Right atrium auricular region (tissue), 2 donors: ENCODE results near the gene DUSP5. TPM values are rescaled to one million over a fixed set of nuclear protein-coding genes. Genes with fewer than 3 reads are reported as not detected.

Experiments
- DNase-seq: peaks from one replicate; pipeline ENCODE4 v3.0.0-alpha.2; 2019; ENCODE audit warnings: low spot score
- H3K27ac ChIP-seq, 2 donors: fragments of 200-600 bp; sonication (generic); 1 replicate in 1 of 2; 2 replicates in 1 of 2; pipeline ENCODE4 v1.5.1; 2016 to 2019
- H3K27me3 ChIP-seq, 2 donors: fragments of 200-600 bp; sonication (generic); one replicate each; pipeline versions ENCODE4 v1.5.1 to v1.6.0; 2017 to 2019
- H3K36me3 ChIP-seq: fragments of 200-600 bp; sonication (generic); one replicate; pipeline ENCODE4 v1.5.1; 2016
- H3K4me1 ChIP-seq, 2 donors: fragments of 200-600 bp; sonication (generic); one replicate each; pipeline versions ENCODE4 v1.5.1 to v1.6.0; 2017 to 2019
- H3K4me3 ChIP-seq, 2 donors: fragments of 200-600 bp; sonication (generic); 1 replicate in 1 of 2; 2 replicates in 1 of 2; pipeline ENCODE4 v1.5.1; 2017 to 2019; ENCODE audit warnings: mild to moderate bottlenecking in 1 of 2, moderate library complexity in 1 of 2
- H3K9me3 ChIP-seq, 2 donors: fragments of 200-600 bp; sonication (generic); one replicate each; pipeline ENCODE4 v1.5.1; 2019
- CTCF ChIP-seq, 2 donors: fragments of 200-600 bp; sonication (generic); IDR thresholded peaks; one replicate each; pipeline ENCODE4 v1.5.1; 2019; ENCODE audit warnings: antibody characterized with exemption in 2 of 2
- total RNA-seq, 2 donors: library from RNA; depleted of rRNA; stranded (reverse); fragments of >200 nt; gene quantifications; one replicate each; pipeline ENCODE4 v1.1.0, GENCODE V29; 2016

The DUSP5 gene
- total RNA-seq, 2 donors from 2014 or later: 17.8 to 28.4 TPM

DNA sequence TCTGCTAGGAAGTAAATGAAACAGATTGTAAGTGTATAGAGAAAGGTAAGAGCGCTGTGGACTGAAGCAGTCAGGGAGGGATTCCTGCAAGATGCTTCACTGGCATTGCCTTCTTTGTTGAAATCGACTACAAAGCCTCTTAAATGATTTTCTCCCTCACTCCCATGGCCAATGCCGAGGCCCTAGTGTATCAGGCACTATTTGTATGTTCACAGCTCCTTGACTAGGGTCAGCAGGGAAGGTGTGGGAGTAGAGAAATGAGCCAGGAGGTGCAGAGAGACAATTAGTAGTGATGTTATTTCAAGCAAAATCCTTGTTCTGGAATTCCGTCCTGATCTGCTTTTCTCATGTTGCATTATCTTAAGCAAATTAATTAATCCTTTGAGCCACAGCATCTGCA, 22.9 kb upstream of the DUSP5 start:
- no peak for DNase-seq
- Histone ChIP-seq H3K27me3 (no peaks in the 10 kb centered on the region), H3K4me1 (no peaks in the 10 kb centered on the region), H3K36me3 (no peaks in the 10 kb centered on the region), H3K27ac (no peak overlapping the region), H3K9me3 (no peaks in the 10 kb centered on the region), H3K4me3 (no peak overlapping the region)
- TF ChIP-seq CTCF (IDR thresholded peaks at IDR 0.05): no peak

DNA sequence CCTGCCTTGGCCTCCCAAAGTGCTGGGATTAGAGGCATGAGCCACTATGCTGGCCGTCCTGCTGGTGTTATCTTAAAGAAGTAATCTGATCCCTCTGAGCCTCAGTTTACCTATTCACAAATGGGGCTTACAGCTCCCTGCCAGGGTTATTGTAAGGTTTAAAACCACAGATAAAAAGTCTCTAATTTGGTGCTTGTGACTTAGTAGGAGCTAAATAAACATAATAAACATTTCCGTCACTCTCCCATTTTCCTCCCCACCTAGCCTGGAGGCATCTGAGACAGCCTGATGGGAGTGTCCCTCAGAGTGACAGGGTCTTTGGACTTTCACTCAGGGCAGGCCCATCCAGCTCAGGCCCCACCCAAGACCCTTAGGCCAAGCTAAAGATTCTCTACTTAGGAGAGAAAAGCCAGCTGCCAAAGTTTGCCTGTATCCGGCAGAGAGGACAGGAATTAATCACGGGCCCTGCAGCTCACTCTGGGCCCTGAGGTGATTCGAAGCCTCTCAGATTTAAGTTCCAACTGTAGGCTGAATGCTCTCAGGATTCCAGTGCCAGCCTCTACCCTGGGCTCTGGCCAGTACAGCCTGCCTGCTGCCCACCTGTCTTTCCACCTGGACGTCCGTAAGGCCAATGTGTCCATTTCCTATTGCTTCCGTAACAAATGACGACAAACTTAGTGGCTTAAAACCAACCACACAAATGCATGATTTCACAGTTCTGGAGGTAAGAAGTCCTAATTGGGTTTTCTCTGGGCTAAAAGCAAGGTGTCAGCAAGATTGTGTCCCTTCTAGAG, 21.8 kb upstream of the DUSP5 start:
- no peak for TF ChIP-seq CTCF (IDR thresholded peaks at IDR 0.05)
- H3K9me3 ChIP-seq: no peaks in the 10 kb centered on the region
- no peaks in the 10 kb centered on the region for H3K27me3 ChIP-seq

DNA sequence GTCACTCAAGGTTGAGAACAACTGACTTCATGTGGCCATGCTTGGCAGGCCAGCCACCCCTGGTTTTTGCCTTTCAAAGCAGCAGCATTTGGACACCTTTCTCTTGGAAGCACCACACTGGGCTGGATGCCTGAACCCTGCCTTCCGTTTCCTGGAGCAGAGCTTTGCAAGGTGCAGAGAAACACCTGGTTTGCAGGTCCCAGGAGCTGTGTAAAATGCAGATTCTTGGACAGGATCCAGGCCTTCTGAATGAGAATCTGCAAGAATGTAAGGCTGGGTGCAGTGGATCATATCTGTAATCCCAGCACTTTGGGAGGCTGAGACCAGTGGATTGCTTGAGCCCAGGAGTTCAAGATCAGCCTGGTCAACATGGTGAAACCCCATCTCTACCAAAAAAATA, 18.0 kb upstream of the DUSP5 start:
- H3K4me1 ChIP-seq: no peaks in the 10 kb centered on the region
- no peak for DNase-seq
- no peaks in the 10 kb centered on the region for H3K9me3 ChIP-seq
- no peaks in the 10 kb centered on the region for H3K27me3 ChIP-seq
- H3K36me3 ChIP-seq: no peaks in the 10 kb centered on the region
- H3K27ac ChIP-seq: no peak overlapping the region
- no peak overlapping the region for H3K4me3 ChIP-seq
- no peak for TF ChIP-seq CTCF (IDR thresholded peaks at IDR 0.05)

More for the DNA sequence above, 21.8 kb upstream of the DUSP5 start:
- Histone ChIP-seq H3K4me3 (no peak overlapping the region), H3K4me1 (no peaks in the 10 kb centered on the region), H3K27ac (no peak overlapping the region), H3K36me3 (no peaks in the 10 kb centered on the region)
- no peak for DNase-seq

- H3K4me3 ChIP-seq: no peak overlapping the region
- no peaks in the 10 kb centered on the region for H3K27me3 ChIP-seq
- no peaks in the 10 kb centered on the region for H3K9me3 ChIP-seq
- no peak for TF ChIP-seq CTCF (IDR thresholded peaks at IDR 0.05)
- H3K4me1 ChIP-seq: no peaks in the 10 kb centered on the region
- H3K27ac ChIP-seq: no peak overlapping the region
- no peak for DNase-seq
- H3K36me3 ChIP-seq: no peaks in the 10 kb centered on the region
Observed at GRCh38 chr10:110480387-110480786, 17.3 kb upstream of the DUSP5 start.

DNA sequence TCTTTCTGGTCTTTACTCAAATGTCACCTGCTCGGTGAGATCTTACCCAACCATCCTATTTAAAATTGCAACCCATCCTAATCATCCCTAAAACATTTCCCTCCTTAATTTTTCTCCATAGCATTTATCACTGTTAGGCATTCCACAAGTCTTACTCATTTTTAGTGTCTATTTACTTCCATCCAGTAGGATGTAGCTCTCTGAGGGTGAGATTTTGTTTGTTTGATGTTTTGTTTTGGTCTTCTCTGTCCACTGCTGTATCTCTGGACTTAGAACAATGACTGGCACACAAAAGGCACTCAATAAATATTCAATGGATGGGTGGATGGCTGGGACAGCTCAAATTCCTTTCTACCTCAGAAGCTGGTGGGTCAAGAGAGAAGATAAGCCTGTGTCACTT, 15.8 kb upstream of the DUSP5 start:
- DNase-seq: no peak

More for the DNA sequence above, 15.8 kb upstream of the DUSP5 start:
- Histone ChIP-seq H3K9me3 (no peaks in the 10 kb centered on the region), H3K36me3 (no peaks in the 10 kb centered on the region), H3K4me1 (no peaks in the 10 kb centered on the region), H3K27ac (no peak overlapping the region), H3K4me3 (no peak overlapping the region), H3K27me3 (no peaks in the 10 kb centered on the region)
- no peak for TF ChIP-seq CTCF (IDR thresholded peaks at IDR 0.05)
